ENCODE measurements around the gene PRICKLE2. TPM values are rescaled to one million over a fixed set of nuclear protein-coding genes. Genes with fewer than 3 reads are reported as not detected.

Gene PRICKLE2
- total and polyA plus RNA-seq, 10 of the 15 experiments (the other 5 are each of a cell fraction or from before 2014, with no cell fraction given) = 0.11 to 2.6 (median 0.69) TPM

DNA sequence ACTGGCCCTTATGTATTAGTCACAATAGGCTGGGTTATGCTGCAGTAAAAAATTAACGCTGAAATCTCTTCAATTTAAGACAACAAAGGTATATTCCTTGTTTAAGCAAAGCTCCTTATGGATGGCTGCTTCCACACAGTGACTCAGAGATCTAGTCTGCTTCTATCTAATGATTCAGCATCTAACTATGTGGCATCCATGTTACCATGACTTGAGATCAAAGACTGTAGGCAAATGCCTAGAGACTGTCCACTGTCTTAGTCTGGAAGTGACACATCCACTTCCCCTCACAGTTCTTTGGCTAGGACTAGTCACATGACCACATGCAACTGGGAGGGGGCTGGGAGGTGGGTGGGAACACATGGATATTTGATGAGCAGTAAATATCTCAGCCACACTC, 140.6 kb downstream of the PRICKLE2 start:
- DNase-seq (ENCODE audit: low read depth, low spot score) (no peak), ATAC-seq (no peak), FAIRE-seq (no peak)
- Histone ChIP-seq H3K9ac (ENCODE audit: control insufficient read depth, insufficient read depth, low read length) (no peak overlapping the region), H3K4me1 (ENCODE audit: control insufficient read depth, insufficient read depth, low read length) (no peaks in the 10 kb centered on the region), H3K4me2 (ENCODE audit: control insufficient read depth, insufficient read depth) (no peak overlapping the region), H4K20me1 (ENCODE audit: control insufficient read depth, insufficient read depth) (no peaks in the 10 kb centered on the region), H3K27ac (ENCODE audit: control insufficient read depth, insufficient read depth) (no peak overlapping the region), H3K27me3 (replicated peaks in 1 of 2; ENCODE audit: control insufficient read depth in 2 of 2, insufficient read depth in 2 of 2, low read length in 1 of 2) (peaks cover 0 to 2% of the 10 kb centered on the region in 2 experiments; a peak in 1 of 4 replicates), H3K79me2 (ENCODE audit: control insufficient read depth, insufficient read depth, low read length) (no peaks in the 10 kb centered on the region), H3K4me3 (no peak overlapping the region), H2AFZ (ENCODE audit: control insufficient read depth, low read depth, low read length) (no peak overlapping the region), H3K9me3 (replicated peaks; ENCODE audit: control insufficient read depth, insufficient read depth, low read length) (no peaks in the 10 kb centered on the region), H3K36me3 (ENCODE audit: control insufficient read depth in 2 of 2, insufficient read depth in 2 of 2, low read length in 1 of 2) (no peaks in the 10 kb centered on the region)
- TF ChIP-seq ETV6 (conservative IDR thresholded peaks at IDR 0.05 in 1 of 2, IDR thresholded peaks at IDR 0.05 in 1 of 2; ENCODE audit: borderline replicate concordance in 1 of 2, low read depth in 1 of 2) (0 out of 4 replicates have a peak, but pooled peaks of 1 of the 2 experiments have one; percentile 66), TCF3 (IDR thresholded peaks at IDR 0.05; ENCODE audit: borderline replicate concordance, insufficient read depth, low read depth, low read length) (no peak)
- ChIA-PET SMC1A (ENCODE audit: uncharacterized antibody, unreplicated experiment) (no interaction called here), RAD21 (ENCODE audit: unreplicated experiment) (no interaction called here), POLR2A (no interaction called here), CTCF (no interaction called here)
- intact Hi-C loops (cut with micrococcal nuclease; ENCODE audit: unreplicated experiment) (no loop called here), in situ Hi-C loops (cut with MboI) (no loop called here)
- WGBS (ENCODE audit: insufficient coverage, insufficient replicate concordance, low lambda C conversion rate, missing lambda C conversion rate) = 45% methylated on average over 1 of the region's 1 CpG
- BruUV-seq (replicated peaks) = no TSS peak

GRCh38 chr3:64083575-64083974, 141.7 kb downstream of the PRICKLE2 start:
- H4K20me1 ChIP-seq (ENCODE audit: control insufficient read depth, insufficient read depth) = no peaks in the 10 kb centered on the region
- ChIA-PET POLR2A (no interaction called here), RAD21 (ENCODE audit: unreplicated experiment) (no interaction called here), SMC1A (ENCODE audit: uncharacterized antibody, unreplicated experiment) (no interaction called here), CTCF (no interaction called here)
- no peaks in the 10 kb centered on the region for H3K9me3 ChIP-seq (replicated peaks; ENCODE audit: control insufficient read depth, insufficient read depth, low read length)
- in situ Hi-C loops (cut with MboI) = no loop called here
- no peaks in the 10 kb centered on the region for H3K4me1 ChIP-seq (ENCODE audit: control insufficient read depth, insufficient read depth, low read length)
- 0% methylated on average over 3 of the region's 3 CpGs for WGBS (ENCODE audit: insufficient coverage, insufficient replicate concordance, low lambda C conversion rate, missing lambda C conversion rate)
- H2AFZ ChIP-seq (ENCODE audit: control insufficient read depth, low read depth, low read length) = no peak overlapping the region
- H3K27ac ChIP-seq (ENCODE audit: control insufficient read depth, insufficient read depth) = no peak overlapping the region
- TF ChIP-seq ZNF687 (IDR thresholded peaks at IDR 0.05) (no peak), SIN3A (IDR thresholded peaks at IDR 0.05; ENCODE audit: low read depth, low read length) (no peak)
- H3K36me3 ChIP-seq (ENCODE audit: control insufficient read depth in 2 of 2, insufficient read depth in 2 of 2, low read length in 1 of 2) = no peaks in the 10 kb centered on the region
- no TSS peak for BruUV-seq (replicated peaks)
- H3K9ac ChIP-seq (ENCODE audit: control insufficient read depth, insufficient read depth, low read length) = no peak overlapping the region
- FAIRE-seq (no peak), DNase-seq (ENCODE audit: low read depth, low spot score) (no peak), ATAC-seq (no peak)
- no peaks in the 10 kb centered on the region for H3K79me2 ChIP-seq (ENCODE audit: control insufficient read depth, insufficient read depth, low read length)
- H3K4me3 ChIP-seq = no peak overlapping the region
- H3K4me2 ChIP-seq (ENCODE audit: control insufficient read depth, insufficient read depth) = no peak overlapping the region
- intact Hi-C loops (cut with micrococcal nuclease; ENCODE audit: unreplicated experiment) = no loop called here
- H3K27me3 ChIP-seq (replicated peaks in 1 of 2; ENCODE audit: control insufficient read depth in 2 of 2, insufficient read depth in 2 of 2, low read length in 1 of 2) = peaks cover 0 to 2% of the 10 kb centered on the region in 2 experiments; a peak in 1 of 4 replicates

Measured in GM12878 (cell line).